ENCODE measurements around the gene DLEC1. TPM values are rescaled to one million over a fixed set of nuclear protein-coding genes. Genes with fewer than 3 reads are reported as not detected.

The DLEC1 gene
- polyA plus RNA-seq, 1 experiment = 0.04 TPM

- no peak for TF ChIP-seq CTCF (IDR thresholded peaks at IDR 0.05; ENCODE audit: low read depth, low read length)
- H3K27ac ChIP-seq (ENCODE audit: low read depth, low read length) = no peak overlapping the region
- H3K4me3 ChIP-seq (ENCODE audit: low read depth, low read length) = no peak overlapping the region
- no peak for DNase-seq (ENCODE audit: low read depth, low spot score)
- no peaks in the 10 kb centered on the region for H3K9me3 ChIP-seq (ENCODE audit: control insufficient read depth, insufficient read depth, low read length)
- ChIA-PET CTCF (interaction anchor here (1.3 kb wide), 1 partner anchor 220 kb away, joined by 7 read pairs; the partner anchor contains the start of gene XYLB), POLR2A (no interaction called here)
- H3K27me3 ChIP-seq (ENCODE audit: control insufficient read depth, insufficient read depth, low read length) = no peaks in the 10 kb centered on the region
Observed at GRCh38 chr3:38126121-38126892, 87.3 kb downstream of the DLEC1 start.

DNA sequence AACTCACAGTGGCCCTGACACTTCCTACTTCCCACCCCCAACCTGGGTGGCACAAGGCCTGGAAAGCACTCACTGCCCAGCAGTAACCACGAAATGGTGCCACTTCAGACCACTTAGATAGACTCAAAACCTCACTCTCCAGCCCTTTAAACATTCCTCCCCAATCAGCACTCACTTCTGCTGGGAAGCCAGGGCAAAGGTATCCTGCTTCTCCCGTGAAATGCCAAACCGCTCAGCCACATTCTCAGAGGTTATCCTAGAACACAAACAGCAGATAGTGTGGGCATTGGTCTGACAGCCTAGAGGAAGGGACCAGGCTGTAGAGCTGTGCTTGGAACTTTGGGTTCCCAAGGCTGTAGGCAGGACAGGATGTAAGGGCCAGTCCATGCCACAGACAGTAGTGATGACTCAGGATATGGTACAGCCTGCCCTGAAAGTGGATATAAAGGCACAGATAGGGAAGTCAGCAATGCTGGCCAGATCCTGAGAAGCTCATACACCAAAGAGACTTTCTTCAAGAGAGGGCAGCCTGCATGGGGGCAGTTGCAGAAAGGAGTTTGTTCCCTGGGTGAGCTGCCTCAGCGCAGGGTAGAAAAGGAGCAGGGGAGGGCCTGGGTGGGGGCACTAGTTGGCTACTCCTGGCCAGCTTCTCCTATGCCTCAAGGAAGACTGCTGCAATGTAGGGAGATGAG lies 88.7 kb downstream of the DLEC1 start:
- TF ChIP-seq CTCF (IDR thresholded peaks at IDR 0.05; ENCODE audit: low read depth, low read length) = no peak
- DNase-seq (ENCODE audit: low read depth, low spot score) = no peak
- Histone ChIP-seq H3K27ac (ENCODE audit: low read depth, low read length) (no peak overlapping the region), H3K4me3 (ENCODE audit: low read depth, low read length) (no peak overlapping the region), H3K9me3 (ENCODE audit: control insufficient read depth, insufficient read depth, low read length) (no peaks in the 10 kb centered on the region), H3K27me3 (ENCODE audit: control insufficient read depth, insufficient read depth, low read length) (no peaks in the 10 kb centered on the region)
- POLR2A ChIA-PET = interaction anchor here (1.6 kb wide), 1 partner anchor 9 kb away, joined by 3 read pairs; the partner anchor contains the start of gene ACAA1
- CTCF ChIA-PET = no interaction called here

DNA sequence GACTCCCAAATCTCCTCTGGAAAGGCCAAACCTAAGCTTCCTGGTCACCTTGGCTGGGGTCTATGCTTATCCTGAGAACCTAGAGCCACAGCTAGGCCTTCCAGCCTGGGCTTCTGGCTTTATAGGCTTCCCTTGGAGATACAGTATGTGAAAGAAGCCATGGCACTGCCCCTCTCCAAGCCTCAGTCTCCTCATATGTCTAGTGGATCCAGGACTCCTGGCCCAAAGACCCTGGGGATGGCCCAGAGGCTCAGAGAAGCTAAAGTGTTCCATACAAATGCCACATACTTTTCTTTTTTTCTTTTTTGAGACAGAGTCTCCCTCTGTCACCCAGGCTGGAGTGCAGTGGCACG lies 89.3 kb downstream of the DLEC1 start:
- no peaks in the 10 kb centered on the region for H3K27me3 ChIP-seq (ENCODE audit: control insufficient read depth, insufficient read depth, low read length)
- no peak for DNase-seq (ENCODE audit: low read depth, low spot score)
- H3K9me3 ChIP-seq (ENCODE audit: control insufficient read depth, insufficient read depth, low read length) = no peaks in the 10 kb centered on the region
- POLR2A ChIA-PET = interaction anchor here (1.6 kb wide), 1 partner anchor 9 kb away, joined by 3 read pairs; the partner anchor contains the start of gene ACAA1
- no peak overlapping the region for H3K4me3 ChIP-seq (ENCODE audit: low read depth, low read length)
- no peak for TF ChIP-seq CTCF (IDR thresholded peaks at IDR 0.05; ENCODE audit: low read depth, low read length)
- CTCF ChIA-PET = no interaction called here
- H3K27ac ChIP-seq (ENCODE audit: low read depth, low read length) = no peak overlapping the region

GRCh38 chr3:38129058-38129457 lies 90.0 kb downstream of the DLEC1 start:
- H3K27me3 ChIP-seq (ENCODE audit: control insufficient read depth, insufficient read depth, low read length) = no peaks in the 10 kb centered on the region
- CTCF ChIA-PET = interaction anchor here (1.3 to 4.7 kb wide), 2 partner anchors 217 to 351 kb away, joined by 4 to 20 read pairs; partner anchors contain the start of gene XYLB
- H3K4me3 ChIP-seq (ENCODE audit: low read depth, low read length) = no peak overlapping the region
- H3K27ac ChIP-seq (ENCODE audit: low read depth, low read length) = no peak overlapping the region
- H3K9me3 ChIP-seq (ENCODE audit: control insufficient read depth, insufficient read depth, low read length) = no peaks in the 10 kb centered on the region
- POLR2A ChIA-PET = interaction anchor here (1.6 kb wide), 1 partner anchor 8 kb away, joined by 3 read pairs; the partner anchor contains the start of gene ACAA1
- TF ChIP-seq CTCF (IDR thresholded peaks at IDR 0.05; ENCODE audit: low read depth, low read length) = no peak
- no peak for DNase-seq (ENCODE audit: low read depth, low spot score)

DNA sequence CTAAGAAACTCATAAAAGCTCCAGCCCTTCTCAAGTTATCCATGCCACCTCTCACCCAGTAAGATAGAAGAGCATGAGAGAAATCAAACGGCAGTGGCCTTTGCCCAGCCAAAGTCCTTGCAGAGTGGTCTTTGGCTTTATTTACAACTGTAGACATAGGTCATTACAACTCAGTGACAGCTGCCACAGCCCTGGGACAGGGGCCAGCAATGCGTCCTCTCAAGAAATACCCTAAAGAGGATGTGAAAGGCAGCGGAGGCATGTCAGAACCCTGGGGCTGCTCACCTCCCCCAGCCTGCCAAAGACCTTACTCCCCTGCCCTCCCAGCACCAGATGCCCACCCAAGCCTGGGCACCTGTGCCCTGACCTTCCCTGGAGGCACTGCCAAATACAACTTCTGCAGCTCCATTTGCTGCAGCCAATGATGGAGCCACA lies 91.6 kb downstream of the DLEC1 start:
- CTCF ChIA-PET = interaction anchor here (0.9 to 4.7 kb wide), 4 partner anchors 168 to 713 kb away, joined by 4 to 20 read pairs (median 6); partner anchors contain the start of gene XYLB
- no peak for DNase-seq (ENCODE audit: low read depth, low spot score)
- no peak for TF ChIP-seq CTCF (IDR thresholded peaks at IDR 0.05; ENCODE audit: low read depth, low read length)

More for the DNA sequence above, 91.6 kb downstream of the DLEC1 start:
- H3K27me3 ChIP-seq (ENCODE audit: control insufficient read depth, insufficient read depth, low read length) = no peaks in the 10 kb centered on the region
- H3K4me3 ChIP-seq (ENCODE audit: low read depth, low read length) = no peak overlapping the region
- no peaks in the 10 kb centered on the region for H3K9me3 ChIP-seq (ENCODE audit: control insufficient read depth, insufficient read depth, low read length)
- POLR2A ChIA-PET = no interaction called here
- H3K27ac ChIP-seq (ENCODE audit: low read depth, low read length) = no peak overlapping the region
